IPS-NIHi7 (cell line): ENCODE results near the gene EPB41L2.

Experiments used
- DNase-seq: peaks from one replicate; pipeline ENCODE4 v3.0.0; 2012; ENCODE audit warnings: mixed read lengths; ENCODE audit errors: extremely low spot score

Gene EPB41L2

DNA sequence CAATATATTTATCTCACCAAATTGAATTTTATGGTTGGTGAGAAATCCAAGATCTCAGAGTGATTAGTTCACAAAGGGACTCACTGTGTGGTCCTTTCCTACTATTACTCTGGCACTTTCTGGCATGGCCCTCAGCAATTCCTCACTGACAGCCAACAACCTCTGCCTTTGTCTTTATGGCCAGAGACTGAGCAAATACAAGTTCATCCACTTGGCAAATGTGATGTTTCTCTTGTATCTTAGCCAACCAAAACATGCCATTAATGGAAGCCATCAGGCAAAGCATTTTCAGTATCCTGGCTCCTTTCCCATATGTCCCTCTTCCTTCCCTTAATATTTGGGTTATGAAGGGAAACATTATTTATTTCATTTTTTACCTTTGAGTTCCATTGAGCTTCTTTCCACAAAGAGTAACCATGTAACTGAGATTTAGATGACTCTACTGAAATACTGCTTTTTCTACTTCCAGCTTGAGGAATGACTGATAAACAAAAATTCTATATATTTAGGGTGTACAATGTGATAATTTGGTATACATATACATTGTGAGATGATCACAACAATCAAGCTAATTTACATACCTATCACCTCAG, 266.6 kb downstream of the EPB41L2 start:
- no peak for DNase-seq

GRCh38 chr6:130794738-130795137, 268.3 kb downstream of the EPB41L2 start:
- no peak for DNase-seq

- no peak for DNase-seq
Observed at GRCh38 chr6:130794010-130794697, 268.9 kb downstream of the EPB41L2 start.
